ENCODE data around the gene ATP12A. TPM values are rescaled to one million over a fixed set of nuclear protein-coding genes. Genes with fewer than 3 reads are reported as not detected.
"Not testable (repeated sequence)": the region's sequence is repeated elsewhere in the genome, so short reads cannot be mapped to it uniquely, and the experiment has no call there.

ATP12A gene
- total RNA-seq, 2 donors from 2014 or later: 0.12 to 0.42 TPM

DNA sequence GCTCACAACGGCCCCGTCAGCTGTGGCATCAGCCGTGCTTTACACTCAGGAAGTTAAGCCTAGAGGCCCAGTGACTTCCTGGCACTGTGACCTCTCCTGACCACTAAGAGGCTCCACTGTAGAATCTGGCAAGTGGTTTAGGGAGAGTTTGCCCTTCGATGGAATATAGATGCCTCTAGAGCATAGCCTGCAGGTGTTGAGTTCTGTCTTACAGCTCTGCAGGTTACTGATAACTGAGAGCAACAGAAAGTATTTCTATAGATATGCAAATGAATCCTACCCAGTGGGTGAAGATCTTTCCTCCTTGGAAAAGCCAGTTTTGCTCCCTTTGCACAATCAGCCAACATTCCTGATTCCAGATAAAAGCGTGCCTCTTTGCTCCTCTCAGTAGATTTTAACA is 35.8 kb downstream of the ATP12A start:
- Mint-ChIP-seq H3K4me1 (ENCODE audit: low read depth in 2 of 2) (peaks cover 0 to 4% of the 10 kb centered on the region in 2 donors), H3K9me3 (no peaks in the 10 kb centered on the region), H3K27ac (no peak overlapping the region), H3K36me3 (no peaks in the 10 kb centered on the region), H3K27me3 (peaks cover 0 to 3% of the 10 kb centered on the region in 2 donors), H3K4me3 (no peak overlapping the region)
- peak in 1 of 2 donors; percentile 36 for ATAC-seq
- no peak for DNase-seq (ENCODE audit: low spot score)

- Mint-ChIP-seq H3K4me1 (ENCODE audit: low read depth in 2 of 2) (peaks cover 0 to 4% of the 10 kb centered on the region in 2 donors), H3K9me3 (no peaks in the 10 kb centered on the region), H3K27me3 (peaks cover 0 to 4% of the 10 kb centered on the region in 2 donors), H3K36me3 (no peaks in the 10 kb centered on the region), H3K27ac (no peak overlapping the region), H3K4me3 (no peak overlapping the region)
- ATAC-seq (no peak), DNase-seq (ENCODE audit: low spot score) (no peak)
Measured at GRCh38 chr13:24716446-24716845, 36.2 kb downstream of the ATP12A start.

DNA sequence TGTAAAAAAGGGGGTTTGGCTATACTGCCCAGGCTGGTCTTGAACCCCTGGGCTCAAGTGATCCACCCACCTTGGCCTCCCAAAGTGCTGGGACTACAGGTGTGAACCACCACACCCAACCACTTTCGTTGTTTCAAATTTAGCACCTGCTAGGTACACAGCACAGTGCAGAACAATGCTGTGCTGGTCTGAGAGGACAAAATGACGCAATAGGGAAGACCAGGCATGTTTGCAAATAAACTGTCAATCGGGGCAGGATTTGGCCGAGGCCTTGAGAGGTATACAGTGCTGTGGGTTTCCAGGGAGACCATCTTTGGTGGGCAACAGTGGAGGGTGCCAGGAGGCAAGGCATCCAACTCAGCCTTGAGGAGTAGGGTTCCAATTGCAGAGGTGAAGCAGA is 37.0 kb downstream of the ATP12A start:
- Mint-ChIP-seq H3K9me3 (no peaks in the 10 kb centered on the region), H3K27me3 (peaks cover 0 to 3% of the 10 kb centered on the region in 2 donors), H3K4me1 (ENCODE audit: low read depth in 2 of 2) (peaks cover 0 to 4% of the 10 kb centered on the region in 2 donors), H3K36me3 (no peaks in the 10 kb centered on the region), H3K27ac (no peak overlapping the region), H3K4me3 (no peak overlapping the region)
- ATAC-seq (peak in 1 of 2 donors; percentile 14), DNase-seq (ENCODE audit: low spot score) (no peak)

GRCh38 chr13:24718192-24718965 is 38.2 kb downstream of the ATP12A start:
- H3K9me3 Mint-ChIP-seq: no peaks in the 10 kb centered on the region
- ATAC-seq (no peak), DNase-seq (ENCODE audit: low spot score) (no peak)
- H3K27ac Mint-ChIP-seq: no peak overlapping the region
- no peaks in the 10 kb centered on the region for H3K36me3 Mint-ChIP-seq
- H3K4me1 Mint-ChIP-seq (ENCODE audit: low read depth in 2 of 2): peaks cover 0 to 4% of the 10 kb centered on the region in 2 donors
- H3K4me3 Mint-ChIP-seq: no peak overlapping the region
- peaks cover 0 to 3% of the 10 kb centered on the region in 2 donors for H3K27me3 Mint-ChIP-seq

GRCh38 chr13:24719139-24719538 is 38.9 kb downstream of the ATP12A start:
- Mint-ChIP-seq H3K27ac (no peak overlapping the region), H3K36me3 (no peaks in the 10 kb centered on the region), H3K4me1 (ENCODE audit: low read depth in 2 of 2) (peaks cover 0 to 4% of the 10 kb centered on the region in 2 donors), H3K27me3 (peaks cover 0 to 7% of the 10 kb centered on the region in 2 donors), H3K9me3 (no peaks in the 10 kb centered on the region), H3K4me3 (no peak overlapping the region)
- ATAC-seq (no peak), DNase-seq (ENCODE audit: low spot score) (no peak)

- peaks cover 14 to 16% of the 10 kb centered on the region in 2 donors for H3K27me3 Mint-ChIP-seq
- H3K27ac Mint-ChIP-seq: peak overlapping the region in 1 of 2 donors; percentile 1
- ATAC-seq: no peak
Measured at GRCh38 chr13:24723206-24723605, 43.0 kb downstream of the ATP12A start.

DNA sequence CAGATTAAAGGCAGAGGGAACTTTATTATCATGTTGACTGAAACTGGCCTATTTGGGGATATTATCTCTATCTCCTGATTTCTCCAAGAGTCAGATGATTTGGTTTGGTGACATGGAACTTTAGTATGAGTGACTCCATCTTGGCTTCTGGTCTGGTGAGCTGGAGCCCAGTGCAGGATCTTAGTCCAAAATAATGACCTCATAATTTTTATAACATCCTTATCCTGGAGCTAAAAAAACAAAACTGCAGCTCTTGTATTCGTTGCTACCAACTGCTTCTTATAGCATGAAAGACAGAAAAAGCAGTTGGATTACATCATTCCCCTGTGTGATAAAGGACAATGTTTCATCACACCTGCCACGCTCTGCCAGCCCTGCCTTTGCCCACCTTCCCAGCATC is 44.5 kb downstream of the ATP12A start:
- ATAC-seq: no peak
- Mint-ChIP-seq H3K27me3 (peaks cover 18 to 19% of the 10 kb centered on the region in 2 donors), H3K4me3 (no peak overlapping the region), H3K36me3 (no peaks in the 10 kb centered on the region), H3K27ac (no peak overlapping the region), H3K4me1 (ENCODE audit: low read depth in 2 of 2) (no peaks in the 10 kb centered on the region), H3K9me3 (no peaks in the 10 kb centered on the region)
- no peak for DNase-seq (ENCODE audit: low spot score)

More at GRCh38 chr13:24723206-24723605, 43.0 kb downstream of the ATP12A start:
- Mint-ChIP-seq H3K36me3 (no peaks in the 10 kb centered on the region), H3K4me1 (ENCODE audit: low read depth in 2 of 2) (no peaks in the 10 kb centered on the region), H3K9me3 (no peaks in the 10 kb centered on the region), H3K4me3 (no peak overlapping the region)
- no peak for DNase-seq (ENCODE audit: low spot score)

GRCh38 chr13:24725379-24725778 is 45.2 kb downstream of the ATP12A start:
- Mint-ChIP-seq H3K4me3 (no peak overlapping the region), H3K27ac (no peak overlapping the region), H3K4me1 (ENCODE audit: low read depth in 2 of 2) (no peaks in the 10 kb centered on the region), H3K27me3 (peaks cover 18 to 19% of the 10 kb centered on the region in 2 donors), H3K9me3 (no peaks in the 10 kb centered on the region), H3K36me3 (no peaks in the 10 kb centered on the region)
- DNase-seq (ENCODE audit: low spot score) (no peak), ATAC-seq (no peak)

- H3K4me1 Mint-ChIP-seq (ENCODE audit: low read depth in 2 of 2): peaks cover 0 to 6% of the 10 kb centered on the region in 2 donors
- H3K36me3 Mint-ChIP-seq: no peaks in the 10 kb centered on the region
- no peaks in the 10 kb centered on the region for H3K9me3 Mint-ChIP-seq
- H3K27ac Mint-ChIP-seq: no peak overlapping the region
- H3K4me3 Mint-ChIP-seq: no peak overlapping the region
- DNase-seq (ENCODE audit: low spot score): no peak
- ATAC-seq: peak; percentile 91 to 93
- peaks cover 15 to 26% of the 10 kb centered on the region in 2 donors for H3K27me3 Mint-ChIP-seq
Measured at GRCh38 chr13:24727731-24728601, 47.8 kb downstream of the ATP12A start.

- ATAC-seq: peak in 1 of 2 donors; percentile 47
- H3K27me3 Mint-ChIP-seq: peaks cover 5 to 14% of the 10 kb centered on the region in 2 donors
Measured at GRCh38 chr13:24730873-24731567, 50.8 kb downstream of the ATP12A start.

DNA sequence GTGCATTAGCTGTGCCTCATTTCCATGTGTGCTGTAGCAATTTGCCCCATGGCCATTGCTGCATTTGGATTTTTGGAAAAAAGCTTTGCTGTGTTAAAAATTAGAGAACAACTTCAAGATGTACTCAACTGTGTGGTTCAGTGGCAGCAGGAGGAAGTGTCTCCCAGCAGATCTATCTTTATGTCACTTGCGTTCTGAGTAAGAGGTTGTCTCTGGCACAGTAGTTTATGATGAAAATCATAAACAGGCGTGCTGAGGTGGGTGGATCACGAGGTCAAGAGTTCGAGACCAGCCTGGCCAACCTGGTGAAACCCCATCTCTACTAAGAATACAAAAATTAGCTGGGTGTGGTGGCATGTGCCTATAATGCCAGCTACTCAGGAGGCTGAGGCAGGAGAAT is 54.7 kb downstream of the ATP12A start:
- ATAC-seq (peak in 1 of 2 donors; percentile 50), DNase-seq (ENCODE audit: low spot score) (no peak)
- H3K27ac Mint-ChIP-seq: no peak overlapping the region
- no peak overlapping the region for H3K4me3 Mint-ChIP-seq
- no peaks in the 10 kb centered on the region for H3K9me3 Mint-ChIP-seq
- peaks cover 0 to 6% of the 10 kb centered on the region in 2 donors for H3K4me1 Mint-ChIP-seq (ENCODE audit: low read depth in 2 of 2)
- peaks cover 0 to 7% of the 10 kb centered on the region in 2 donors for H3K27me3 Mint-ChIP-seq
- no peaks in the 10 kb centered on the region for H3K36me3 Mint-ChIP-seq

More at GRCh38 chr13:24730873-24731567, 50.8 kb downstream of the ATP12A start:
- DNase-seq (ENCODE audit: low spot score); H3K4me3 Mint-ChIP-seq; H3K9me3 Mint-ChIP-seq; H3K36me3 Mint-ChIP-seq; H3K4me1 Mint-ChIP-seq (ENCODE audit: low read depth in 2 of 2); H3K27ac Mint-ChIP-seq: not testable (repeated sequence)

- Mint-ChIP-seq H3K4me3 (no peak overlapping the region), H3K4me1 (ENCODE audit: low read depth in 2 of 2) (no peaks in the 10 kb centered on the region), H3K27me3 (no peaks in the 10 kb centered on the region), H3K9me3 (no peaks in the 10 kb centered on the region), H3K27ac (no peak overlapping the region), H3K36me3 (no peaks in the 10 kb centered on the region)
- no peak for DNase-seq (ENCODE audit: low spot score)
- ATAC-seq: no peak
Measured at GRCh38 chr13:24737042-24737441, 56.8 kb downstream of the ATP12A start.

GRCh38 chr13:24738366-24738847 is 58.2 kb downstream of the ATP12A start:
- no peaks in the 10 kb centered on the region for H3K27me3 Mint-ChIP-seq
- H3K27ac Mint-ChIP-seq: no peak overlapping the region
- no peak overlapping the region for H3K4me3 Mint-ChIP-seq
- no peaks in the 10 kb centered on the region for H3K9me3 Mint-ChIP-seq
- ATAC-seq (no peak), DNase-seq (ENCODE audit: low spot score) (no peak)
- H3K36me3 Mint-ChIP-seq: no peaks in the 10 kb centered on the region
- H3K4me1 Mint-ChIP-seq (ENCODE audit: low read depth in 2 of 2): no peaks in the 10 kb centered on the region

All from natural killer cell treated with Interleukin-12 subunit alpha and Interleukin-12 subunit beta and Interleukin-15 and Interleukin-18, amount 100 ng/mL, for 72 hours (primary cell).